ENCODE measurements around the gene IL15RA. TPM values are rescaled to one million over a fixed set of nuclear protein-coding genes. Genes with fewer than 3 reads are reported as not detected.

Gene IL15RA
- total and polyA plus RNA-seq, 8 donors, result 6.7 to 63.0 (median 15.9) TPM

DNA sequence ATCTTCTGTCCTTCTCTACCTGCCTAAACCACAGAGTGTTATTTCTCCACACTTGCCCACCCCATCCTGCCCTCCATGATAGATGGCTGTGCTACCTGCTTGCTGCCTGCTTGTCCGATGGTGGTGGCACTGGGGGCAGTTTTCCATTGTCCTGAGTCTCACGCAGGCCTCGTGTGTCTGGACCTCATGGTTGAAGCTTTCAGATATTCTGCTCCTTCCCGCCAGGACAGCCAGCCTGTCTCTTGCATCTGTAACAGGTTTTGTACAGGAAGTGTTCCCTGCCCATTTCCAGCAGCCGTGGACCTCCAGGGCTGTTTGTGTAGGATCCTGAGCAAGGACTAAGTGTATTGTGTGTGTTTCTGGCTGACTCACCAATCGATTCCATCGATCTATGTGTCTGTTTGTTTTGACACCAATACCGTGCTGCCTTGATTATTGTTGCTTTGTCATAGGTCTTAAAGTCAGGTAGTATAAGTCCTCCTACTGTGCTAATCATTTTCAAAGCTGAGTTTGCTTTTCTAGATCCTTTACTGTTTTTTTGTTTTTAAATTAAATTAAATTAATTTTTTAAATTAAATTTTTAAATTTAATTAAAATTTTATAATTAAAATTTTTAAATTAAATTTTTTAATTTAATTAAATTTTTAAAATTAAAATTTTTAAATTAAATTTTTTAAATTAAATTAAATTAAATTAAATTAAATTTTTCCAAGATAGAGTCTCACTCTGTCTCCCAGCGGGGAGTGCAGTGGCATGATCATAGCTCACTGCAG is 8.5 kb downstream of the IL15RA start:
- 87 to 94% (median 89%) methylated on average over 9 of the region's 9 CpGs for WGBS, 5 donors
- H3K36me3 ChIP-seq, result peaks cover 0 to 31% (median 15%) of the 10 kb centered on the region in 4 donors
- H3K27me3 ChIP-seq, result no peaks in the 10 kb centered on the region
- H3K4me3 ChIP-seq, result no peak overlapping the region
- TF ChIP-seq POLR2AphosphoS5 (IDR thresholded peaks at IDR 0.05) (no peak), EP300 (IDR thresholded peaks at IDR 0.05) (no peak), POLR2A (IDR thresholded peaks at IDR 0.05) (no peak)
- peak; percentile 22 to 36 for DNase-seq
- intact Hi-C loops (cut with DNase I; ENCODE audit: low total_unique reads), result no loop called here
- peaks cover 20 to 57% (median 31%) of the 10 kb centered on the region in 4 donors for H3K4me1 ChIP-seq
- no peaks in the 10 kb centered on the region for H3K9me3 ChIP-seq
- H3K27ac ChIP-seq, result no peak overlapping the region

DNA sequence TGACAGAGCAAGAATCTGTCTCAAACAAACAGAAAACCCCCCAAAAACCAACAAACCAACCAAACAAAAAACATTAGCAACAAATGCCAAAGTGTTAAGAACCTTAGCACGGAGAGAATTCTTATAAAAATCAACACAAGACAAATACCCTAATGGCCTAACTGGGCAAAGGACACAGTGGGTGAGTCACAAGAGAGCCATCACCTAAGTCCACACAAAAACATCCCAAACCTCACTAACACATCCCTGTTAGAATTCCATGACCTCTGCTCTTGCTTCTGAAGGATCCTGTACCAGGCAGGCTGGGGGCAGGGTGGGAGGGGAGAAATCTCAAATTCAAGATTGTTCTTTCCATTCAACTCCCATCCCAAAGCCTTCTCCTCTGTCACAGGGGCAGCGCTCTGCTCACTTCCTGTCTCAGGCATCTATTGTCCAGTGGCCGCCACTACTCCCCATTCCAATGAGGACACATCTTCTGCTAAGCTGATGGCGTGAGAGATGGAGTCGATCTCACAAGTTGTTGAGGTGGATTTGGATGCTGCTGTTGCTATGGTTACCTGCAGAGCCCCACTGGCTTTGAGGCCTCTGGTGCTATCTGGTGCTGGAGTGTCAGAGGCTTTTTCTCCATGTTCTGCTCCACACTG is 9.2 kb downstream of the IL15RA start:
- H3K4me1 ChIP-seq, result peaks cover 20 to 57% (median 31%) of the 10 kb centered on the region in 4 donors
- TF ChIP-seq, protein P1, sequence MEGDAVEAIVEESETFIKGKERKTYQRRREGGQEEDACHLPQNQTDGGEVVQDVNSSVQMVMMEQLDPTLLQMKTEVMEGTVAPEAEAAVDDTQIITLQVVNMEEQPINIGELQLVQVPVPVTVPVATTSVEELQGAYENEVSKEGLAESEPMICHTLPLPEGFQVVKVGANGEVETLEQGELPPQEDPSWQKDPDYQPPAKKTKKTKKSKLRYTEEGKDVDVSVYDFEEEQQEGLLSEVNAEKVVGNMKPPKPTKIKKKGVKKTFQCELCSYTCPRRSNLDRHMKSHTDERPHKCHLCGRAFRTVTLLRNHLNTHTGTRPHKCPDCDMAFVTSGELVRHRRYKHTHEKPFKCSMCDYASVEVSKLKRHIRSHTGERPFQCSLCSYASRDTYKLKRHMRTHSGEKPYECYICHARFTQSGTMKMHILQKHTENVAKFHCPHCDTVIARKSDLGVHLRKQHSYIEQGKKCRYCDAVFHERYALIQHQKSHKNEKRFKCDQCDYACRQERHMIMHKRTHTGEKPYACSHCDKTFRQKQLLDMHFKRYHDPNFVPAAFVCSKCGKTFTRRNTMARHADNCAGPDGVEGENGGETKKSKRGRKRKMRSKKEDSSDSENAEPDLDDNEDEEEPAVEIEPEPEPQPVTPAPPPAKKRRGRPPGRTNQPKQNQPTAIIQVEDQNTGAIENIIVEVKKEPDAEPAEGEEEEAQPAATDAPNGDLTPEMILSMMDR (IDR thresholded peaks at IDR 0.05), result no peak
- TF ChIP-seq POLR2AphosphoS5 (IDR thresholded peaks at IDR 0.05), result no peak
- no peak for TF ChIP-seq POLR2A (IDR thresholded peaks at IDR 0.05)
- no peak for TF ChIP-seq EP300 (IDR thresholded peaks at IDR 0.05)
- H3K9me3 ChIP-seq, result no peaks in the 10 kb centered on the region
- H3K27ac ChIP-seq, result no peak overlapping the region
- peak in 1 of 2 donors; percentile 11 for DNase-seq
- H3K27me3 ChIP-seq, result no peaks in the 10 kb centered on the region
- peaks cover under 1 to 38% (median 21%) of the 10 kb centered on the region in 4 donors for H3K36me3 ChIP-seq
- WGBS, 5 donors, result 84 to 95% (median 92%) methylated on average over 5 of the region's 5 CpGs
- no peak overlapping the region for H3K4me3 ChIP-seq
- intact Hi-C loops (cut with DNase I; ENCODE audit: low total_unique reads), result no loop called here

DNA sequence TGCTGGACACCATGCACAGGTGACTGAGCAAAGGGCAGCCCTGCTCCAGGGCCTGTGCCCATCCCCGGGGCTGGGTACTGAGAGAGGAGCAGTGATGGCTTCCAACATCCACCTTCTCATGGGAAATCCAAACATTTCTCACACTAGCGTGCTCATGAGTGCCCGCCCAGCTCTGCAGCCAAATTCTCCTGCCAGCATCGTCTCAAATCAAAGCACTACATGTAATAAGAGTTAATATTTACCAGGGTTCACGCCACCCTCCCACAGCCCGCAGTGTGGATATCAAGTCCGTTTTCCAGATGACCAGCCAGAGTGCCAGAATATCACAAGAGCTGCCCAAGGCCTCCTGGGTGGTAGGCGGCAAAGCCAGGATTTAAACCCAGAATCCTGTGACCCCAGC is 12.1 kb downstream of the IL15RA start:
- Histone ChIP-seq H3K9me3 (no peaks in the 10 kb centered on the region), H3K27me3 (no peaks in the 10 kb centered on the region), H3K36me3 (peaks cover 4 to 67% (median 46%) of the 10 kb centered on the region in 4 donors), H3K27ac (peak overlapping the region in 3 of 5 donors; percentile 18 to 32 (median 26)), H3K4me1 (peaks cover 5 to 30% (median 15%) of the 10 kb centered on the region in 4 donors), H3K4me3 (no peak overlapping the region)
- DNase-seq, result peak in 1 of 2 donors; percentile 65
- intact Hi-C loops (cut with DNase I; ENCODE audit: low total_unique reads), result no loop called here
- TF ChIP-seq, protein P1 (IDR thresholded peaks at IDR 0.05), result no peak
- peak in 2 of 3 donors; percentile 9 to 36 for TF ChIP-seq POLR2AphosphoS5 (IDR thresholded peaks at IDR 0.05)
- WGBS, 5 donors, result 33 to 80% (median 44%) methylated on average over 8 of the region's 8 CpGs

DNA sequence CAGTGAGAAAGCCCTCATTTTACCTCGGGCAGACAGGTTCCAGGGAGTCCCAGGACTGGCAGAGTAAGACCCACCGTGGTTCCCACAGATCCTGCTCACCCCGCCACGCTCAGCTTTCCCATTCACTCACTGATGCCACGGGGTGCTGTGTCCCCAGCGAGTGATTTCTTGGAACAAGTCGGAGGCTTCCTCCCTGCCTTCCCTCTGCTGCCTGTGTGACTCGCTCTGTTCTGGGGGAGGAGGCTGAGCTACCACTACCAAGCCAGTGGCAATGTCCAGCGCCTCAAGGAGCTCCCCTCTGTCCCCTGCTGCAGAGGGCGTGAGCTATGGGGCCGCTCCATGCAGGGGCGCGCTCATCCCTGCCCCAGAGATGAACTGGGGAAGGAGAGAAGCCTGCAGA is 12.6 kb downstream of the IL15RA start:
- no peak for TF ChIP-seq POLR2A (IDR thresholded peaks at IDR 0.05)
- TF ChIP-seq, protein P1 (IDR thresholded peaks at IDR 0.05), result no peak
- TF ChIP-seq EP300 (IDR thresholded peaks at IDR 0.05), result no peak
- no peak for TF ChIP-seq POLR2AphosphoS5 (IDR thresholded peaks at IDR 0.05)
- intact Hi-C loops (cut with DNase I; ENCODE audit: low total_unique reads), result no loop called here
- no peaks in the 10 kb centered on the region for H3K27me3 ChIP-seq
- no peaks in the 10 kb centered on the region for H3K9me3 ChIP-seq
- DNase-seq, result peak in 1 of 2 donors; percentile 17
- peaks cover 8 to 72% (median 51%) of the 10 kb centered on the region in 4 donors for H3K36me3 ChIP-seq
- H3K4me3 ChIP-seq, result no peak overlapping the region
- H3K4me1 ChIP-seq, result peaks cover 5 to 30% (median 17%) of the 10 kb centered on the region in 4 donors
- peak overlapping the region in 1 of 5 donors; percentile 18 for H3K27ac ChIP-seq
- 87 to 94% (median 90%) methylated on average over 11 to 13 of the region's 13 CpGs for WGBS, 5 donors
